C4-2B (cell line): ENCODE results near the gene CCL18.
A peak's percentile ranks its signal among the peaks of the same experiment; 100 is the strongest.

Source experiments
- H3K27ac ChIP-seq: fragments of 450-650 bp; 2 replicates; pipeline ENCODE4 v1.5.1; 2017
- CTCF ChIP-seq: fragments of 450-650 bp; conservative IDR thresholded peaks from 2 replicates; pipeline ENCODE4 v1.5.1; 2017; ENCODE audit warnings: mild to moderate bottlenecking
- ZFX ChIP-seq: fragments of 450-650 bp; IDR thresholded peaks from 2 replicates; pipeline ENCODE4 v1.6.1; 2017

CCL18 gene

GRCh38 chr17:36027761-36028160 is 36.3 kb upstream of the CCL18 start:
- TF ChIP-seq ZFX (no peak), CTCF (no peak)

GRCh38 chr17:36030956-36031355 is 33.1 kb upstream of the CCL18 start:
- TF ChIP-seq CTCF = no peak
- no peak for TF ChIP-seq ZFX
- no peak overlapping the region for H3K27ac ChIP-seq

More at GRCh38 chr17:36027761-36028160, 36.3 kb upstream of the CCL18 start:
- peak overlapping the region; percentile 16; the same call in 1 of the 2 replicates for H3K27ac ChIP-seq

- no peak overlapping the region for H3K27ac ChIP-seq
- no peak for TF ChIP-seq CTCF
- TF ChIP-seq ZFX = no peak
These were observed 29.9 kb upstream of the CCL18 start for GRCh38 chr17:36034127-36034526.

GRCh38 chr17:36036235-36036634 is 27.8 kb upstream of the CCL18 start:
- TF ChIP-seq ZFX (no peak), CTCF (no peak)

GRCh38 chr17:36048066-36048465 is 16.0 kb upstream of the CCL18 start:
- TF ChIP-seq CTCF (no peak), ZFX (no peak)
- no peak overlapping the region for H3K27ac ChIP-seq

More at GRCh38 chr17:36036235-36036634, 27.8 kb upstream of the CCL18 start:
- H3K27ac ChIP-seq = no peak overlapping the region

- H3K27ac ChIP-seq = no peak overlapping the region
- TF ChIP-seq ZFX = no peak
- no peak for TF ChIP-seq CTCF
These were observed 14.4 kb upstream of the CCL18 start for GRCh38 chr17:36049643-36050042.

GRCh38 chr17:36055171-36055570 is 8.9 kb upstream of the CCL18 start:
- TF ChIP-seq ZFX (no peak), CTCF (no peak)
- no peak overlapping the region for H3K27ac ChIP-seq
